Stomach (tissue), 4 donors: ENCODE data around the gene CAMK2N2.

Source experiments
- CTCF ChIP-seq, 7 experiments: fragments of 450-650 bp in 4 of 7; fragments of 200-600 bp in 3 of 7; sonication (generic) in 3 of 7; IDR thresholded peaks; one replicate each; pipeline ENCODE4 v1.5.1; 2016 to 2019; ENCODE audit warnings: antibody characterized with exemption in 7 of 7, control low read depth in 2 of 7, mild to moderate bottlenecking in 1 of 7
- EP300 ChIP-seq: sonication (generic); formaldehyde crosslinking; IDR thresholded peaks from one replicate; pipeline ENCODE4 v1.6.1; 2017; ENCODE audit warnings: antibody characterized with exemption
- POLR2A ChIP-seq, 4 donors: fragments of 450-650 bp; IDR thresholded peaks; one replicate each; pipeline ENCODE4 v1.6.1; 2016; ENCODE audit warnings: antibody characterized with exemption in 4 of 4, control low read depth in 2 of 4, mild to moderate bottlenecking in 1 of 4, moderate library complexity in 1 of 4

GRCh38 chr3:184261854-184262763 is 756 bp upstream of the CAMK2N2 start:
- TF ChIP-seq CTCF (IDR thresholded peaks at IDR 0.05) (no peak), EP300 (no peak), POLR2A (IDR thresholded peaks at IDR 0.05) (no peak)
